Pancreas (tissue), 10 donors: Measurements from ENCODE around the gene ALDH1A1. TPM values are rescaled to one million over a fixed set of nuclear protein-coding genes. Genes with fewer than 3 reads are reported as not detected.

ENCODE experiments used
- ATAC-seq, 4 donors: fragments of 200-7000 bp; cut with Tn5 transposase; one replicate each; pipeline versions ENCODE4 v1.8.0 to v1.9.1; 2020; ENCODE audit warnings: mild to moderate bottlenecking in 4 of 4, moderate library complexity in 4 of 4
- DNase-seq, 6 donors: peaks; one replicate each; pipeline ENCODE4 v3.0.0-alpha.2; 2020
- FAIRE-seq: peaks from 2 replicates; lab custom pipeline; 2012; peaks lifted over from hg19 to GRCh38; lab: Jason Lieb, UNC
- H3K27ac ChIP-seq, 4 donors: fragments of 200-600 bp; sonication (generic); 1 replicate in 3 of 4; 2 replicates in 1 of 4; pipeline versions ENCODE4 v1.5.0 to v1.8.0; 2020
- H3K27me3 ChIP-seq, 4 donors: fragments of 200-600 bp; one replicate each; pipeline ENCODE4 v1.8.0; 2021
- H3K36me3 ChIP-seq, 3 donors: fragments of 200-600 bp; sonication (generic) in 1 of 3; one replicate each; pipeline versions ENCODE4 v1.5.0 to v1.8.0; 2020 to 2021
- H3K4me1 ChIP-seq, 3 donors: fragments of 200-600 bp; one replicate each; pipeline ENCODE4 v1.8.0; 2021
- H3K4me3 ChIP-seq, 4 donors: fragments of 200-600 bp; sonication (generic) in 2 of 4; one replicate each; pipeline versions ENCODE4 v1.5.0 to v1.8.0; 2020 to 2021
- H3K9me3 ChIP-seq, 4 donors: fragments of 200-600 bp; one replicate each; pipeline ENCODE4 v1.8.0; 2021
- whole genome bisulfite sequencing, 2 donors: extraction: QIAGEN DNeasy Blood & Tissue Kit; methylation state at CpG; one replicate each; pipeline ENCODE4 v1.1.7; 2013; 5-methylcytosine and 5-hydroxymethylcytosine counted together
- intact Hi-C, 3 donors: fragments of 100-400 bp; cut with DNase I; formaldehyde crosslinking; loops; one replicate each; pipeline versions ENCODE4 v1.11.1 to v1.14.2; 2022
- polyA plus RNA-seq, 2 donors: library from polyadenylated mRNA; stranded (reverse); fragments of 200-250 nt; gene quantifications; one replicate each; pipeline ENCODE4 v1.2.3, GENCODE V29; 2013
- total RNA-seq, 6 donors: library from RNA; stranded (reverse); fragmentation: NEBNext Ultra II Directional in 4 of 6; extraction: Animal tissue kit (Norgen Biotek cat#: 25700) in 4 of 6; gene quantifications; one replicate each; pipeline versions ENCODE4 v1.2.1 to v1.2.4, GENCODE V29; 2021 to 2023
- TF ChIP-seq, protein P1 (sequence below), 4 donors: fragments of 200-600 bp; sonication (generic) in 3 of 4; IDR thresholded peaks; one replicate each; pipeline versions ENCODE4 v1.5.0 to v1.8.0; 2021; ENCODE audit warnings: antibody characterized with exemption in 4 of 4
- donor health status: healthy with polysubstance abuse.
- donor health status: DM: no; HTN: no; CAD: no; lungs with moderate emphysema.
- donor health status: DM: no; HTN: no; CAD: no.
- donor health status: control.
- donor health status: control.
- donor health status: Bipolar disorder and iron deficiency.
- donor health status: DM: yes; HTN: yes; CAD: no.
- donor health status: DM: no; HTN: no; CAD: no.
- donor health status: DM: no; HTN: no; CAD: no.
- donor health status: DM: yes; HTN: yes; CAD: no.

The ALDH1A1 gene
- total and polyA plus RNA-seq, 8 donors, result 141 to 275 (median 176) TPM

DNA sequence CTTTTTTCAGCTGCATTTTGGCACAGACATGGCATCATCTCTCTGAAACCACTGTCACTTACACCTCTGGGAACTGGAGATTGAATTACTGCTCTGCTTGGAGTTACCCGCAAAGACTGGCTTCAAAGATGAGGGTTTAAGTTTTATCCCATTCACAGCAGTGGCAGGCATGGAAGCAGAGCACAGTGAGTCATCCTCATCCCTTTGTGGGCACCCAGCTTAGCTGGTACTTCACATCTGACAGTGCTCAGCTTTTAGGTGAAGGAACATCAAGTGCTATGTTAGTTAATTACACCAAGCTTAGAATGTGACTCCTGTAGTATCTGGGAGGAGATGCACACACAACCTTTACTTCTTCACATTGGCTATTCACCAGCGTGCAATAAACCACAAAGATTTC lies 24.8 kb upstream of the ALDH1A1 start:
- intact Hi-C loops, result no loop called here
- Histone ChIP-seq H3K4me3 (no peak overlapping the region), H3K27me3 (no peaks in the 10 kb centered on the region), H3K36me3 (no peaks in the 10 kb centered on the region), H3K9me3 (no peaks in the 10 kb centered on the region), H3K27ac (no peak overlapping the region), H3K4me1 (peaks cover 19 to 27% (median 25%) of the 10 kb centered on the region in 3 donors)
- 91 to 96% methylated on average over 2 of the region's 2 CpGs for WGBS, 2 donors
- FAIRE-seq, result no peak
- ATAC-seq, result peak in 3 of 4 donors; percentile 14 to 49 (median 45)
- TF ChIP-seq, protein P1, sequence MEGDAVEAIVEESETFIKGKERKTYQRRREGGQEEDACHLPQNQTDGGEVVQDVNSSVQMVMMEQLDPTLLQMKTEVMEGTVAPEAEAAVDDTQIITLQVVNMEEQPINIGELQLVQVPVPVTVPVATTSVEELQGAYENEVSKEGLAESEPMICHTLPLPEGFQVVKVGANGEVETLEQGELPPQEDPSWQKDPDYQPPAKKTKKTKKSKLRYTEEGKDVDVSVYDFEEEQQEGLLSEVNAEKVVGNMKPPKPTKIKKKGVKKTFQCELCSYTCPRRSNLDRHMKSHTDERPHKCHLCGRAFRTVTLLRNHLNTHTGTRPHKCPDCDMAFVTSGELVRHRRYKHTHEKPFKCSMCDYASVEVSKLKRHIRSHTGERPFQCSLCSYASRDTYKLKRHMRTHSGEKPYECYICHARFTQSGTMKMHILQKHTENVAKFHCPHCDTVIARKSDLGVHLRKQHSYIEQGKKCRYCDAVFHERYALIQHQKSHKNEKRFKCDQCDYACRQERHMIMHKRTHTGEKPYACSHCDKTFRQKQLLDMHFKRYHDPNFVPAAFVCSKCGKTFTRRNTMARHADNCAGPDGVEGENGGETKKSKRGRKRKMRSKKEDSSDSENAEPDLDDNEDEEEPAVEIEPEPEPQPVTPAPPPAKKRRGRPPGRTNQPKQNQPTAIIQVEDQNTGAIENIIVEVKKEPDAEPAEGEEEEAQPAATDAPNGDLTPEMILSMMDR (IDR thresholded peaks at IDR 0.05), result no peak
- DNase-seq, result no peak

DNA sequence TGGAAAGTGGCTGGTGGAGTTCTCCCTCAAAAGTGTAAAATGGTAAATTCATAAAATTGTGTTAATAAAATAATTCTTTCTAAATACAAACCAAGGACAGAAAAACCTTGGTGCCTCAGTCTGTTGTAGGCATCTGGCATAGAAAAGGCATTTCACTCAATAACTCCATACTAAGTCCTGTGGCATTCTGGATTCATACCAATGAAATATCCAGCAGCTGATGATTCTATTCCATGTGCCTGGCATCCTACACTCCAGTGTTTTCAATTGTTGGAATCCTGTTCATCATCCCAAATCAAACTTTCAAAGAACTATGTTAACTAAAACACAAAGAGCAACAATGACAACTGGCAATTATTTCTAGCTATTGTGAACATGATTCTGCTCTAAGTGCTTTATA lies 21.6 kb upstream of the ALDH1A1 start:
- no peak overlapping the region for H3K27ac ChIP-seq

DNA sequence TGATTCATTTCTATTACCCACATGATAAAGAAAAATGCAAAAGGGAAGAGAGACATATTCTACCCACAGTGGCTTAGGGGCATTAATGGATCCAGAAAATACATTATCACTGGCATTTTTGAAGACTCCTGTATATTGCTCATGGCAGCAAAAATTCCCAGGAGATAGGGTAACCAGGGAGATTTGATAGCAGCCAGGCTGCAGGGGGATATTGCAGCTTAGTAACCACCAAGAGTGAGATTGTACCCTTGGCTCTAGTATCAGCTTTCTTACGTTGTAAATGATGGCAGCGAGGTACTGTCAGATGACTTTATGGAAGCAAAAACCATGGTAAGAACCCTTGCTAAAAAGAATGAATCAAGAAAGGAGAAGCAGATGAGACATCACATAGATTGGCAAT lies 19.8 kb upstream of the ALDH1A1 start:
- Histone ChIP-seq H3K27ac (no peak overlapping the region), H3K4me1 (no peaks in the 10 kb centered on the region), H3K4me3 (no peak overlapping the region), H3K27me3 (no peaks in the 10 kb centered on the region), H3K36me3 (no peaks in the 10 kb centered on the region), H3K9me3 (no peaks in the 10 kb centered on the region)
- ATAC-seq (peak in 2 of 4 donors; percentile 58 to 65), FAIRE-seq (no peak), DNase-seq (no peak)
- intact Hi-C loops, result no loop called here
- TF ChIP-seq, protein P1 (IDR thresholded peaks at IDR 0.05), result no peak
- 72 to 78% methylated on average over 2 of the region's 2 CpGs for WGBS, 2 donors

More for the DNA sequence above, 21.6 kb upstream of the ALDH1A1 start:
- no peak for ATAC-seq
- no peak for FAIRE-seq
- Histone ChIP-seq H3K27me3 (no peaks in the 10 kb centered on the region), H3K4me3 (no peak overlapping the region), H3K36me3 (no peaks in the 10 kb centered on the region), H3K9me3 (no peaks in the 10 kb centered on the region), H3K4me1 (peaks cover 10 to 16% (median 13%) of the 10 kb centered on the region in 3 donors)
- TF ChIP-seq, protein P1 (IDR thresholded peaks at IDR 0.05), result no peak
- intact Hi-C loops, result no loop called here
- DNase-seq, result no peak

DNA sequence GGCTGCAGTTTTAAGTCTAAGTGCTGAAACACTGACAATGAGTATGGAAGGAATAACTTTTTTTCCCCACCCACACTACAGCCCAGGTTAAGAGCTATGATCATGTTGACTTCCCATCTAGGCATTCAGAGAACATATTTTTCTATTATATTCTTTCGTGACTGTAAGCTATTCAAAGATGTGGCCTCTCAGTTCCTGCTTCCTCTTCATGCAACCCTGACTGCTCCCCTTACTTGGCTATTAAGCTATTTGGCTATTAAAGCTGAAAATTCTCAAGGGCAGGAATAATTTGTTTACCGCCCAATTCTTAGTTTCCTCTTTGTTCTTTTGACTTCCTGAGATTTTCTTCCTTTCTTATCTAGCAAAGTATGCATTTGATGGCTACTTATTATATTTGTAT lies 18.6 kb upstream of the ALDH1A1 start:
- Histone ChIP-seq H3K4me1 (no peaks in the 10 kb centered on the region), H3K27me3 (no peaks in the 10 kb centered on the region), H3K36me3 (no peaks in the 10 kb centered on the region), H3K9me3 (no peaks in the 10 kb centered on the region), H3K4me3 (no peak overlapping the region), H3K27ac (no peak overlapping the region)
- TF ChIP-seq, protein P1 (IDR thresholded peaks at IDR 0.05), result no peak
- intact Hi-C loops, result no loop called here
- no peak for ATAC-seq
- DNase-seq, result no peak
- WGBS, 2 donors, result 79 to 88% methylated on average over 2 of the region's 2 CpGs
- no peak for FAIRE-seq

DNA sequence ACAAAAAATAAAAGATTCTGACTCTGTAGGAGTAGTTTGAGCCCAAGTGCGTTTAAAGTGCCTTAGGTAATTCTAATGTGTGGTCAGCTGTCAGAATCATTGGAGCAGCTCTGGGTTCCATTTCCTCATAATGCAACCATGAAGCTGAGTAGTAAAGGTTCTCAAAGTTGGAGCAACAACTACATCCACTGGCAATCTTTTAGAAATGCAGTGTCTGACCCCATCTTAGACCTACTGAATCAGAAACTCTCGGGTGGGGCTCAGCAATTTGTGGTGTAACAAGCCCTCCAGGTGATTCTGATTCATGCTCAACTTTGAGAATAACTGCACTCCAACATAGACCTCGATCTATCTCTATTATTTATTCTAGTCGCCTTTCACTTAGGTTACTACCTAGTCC lies 7.6 kb upstream of the ALDH1A1 start:
- DNase-seq, result no peak
- FAIRE-seq, result no peak
- TF ChIP-seq, protein P1 (IDR thresholded peaks at IDR 0.05), result no peak
- Histone ChIP-seq H3K36me3 (no peaks in the 10 kb centered on the region), H3K9me3 (no peaks in the 10 kb centered on the region), H3K4me1 (no peaks in the 10 kb centered on the region), H3K27ac (no peak overlapping the region), H3K27me3 (no peaks in the 10 kb centered on the region), H3K4me3 (no peak overlapping the region)
- intact Hi-C loops, result no loop called here
- ATAC-seq, result peak in 3 of 4 donors; percentile 73 to 84 (median 76)
- 63 to 72% methylated on average over 4 of the region's 4 CpGs for WGBS, 2 donors
